Prostate gland (tissue), 2 donors: ENCODE measurements around the gene EYA4.

Experiments
- POLR2A ChIP-seq: fragments of 450-650 bp; IDR thresholded peaks from one replicate; pipeline ENCODE4 v1.6.1; 2016; ENCODE audit warnings: antibody characterized with exemption, mild to moderate bottlenecking
- POLR2AphosphoS5 ChIP-seq: sonication (generic); formaldehyde crosslinking; IDR thresholded peaks from one replicate; pipeline ENCODE4 v1.6.1; 2017; ENCODE audit warnings: antibody characterized with exemption
- TF ChIP-seq, protein P1 (sequence below), 4 experiments: fragments of 200-600 bp in 2 of 4; fragments of 450-650 bp in 2 of 4; sonication (generic) in 2 of 4; IDR thresholded peaks; 1 replicate in 3 of 4; 2 replicates in 1 of 4; pipeline ENCODE4 v1.5.1; 2016 to 2019; ENCODE audit warnings: antibody characterized with exemption in 4 of 4, mild to moderate bottlenecking in 2 of 4, moderate library complexity in 2 of 4

DNA sequence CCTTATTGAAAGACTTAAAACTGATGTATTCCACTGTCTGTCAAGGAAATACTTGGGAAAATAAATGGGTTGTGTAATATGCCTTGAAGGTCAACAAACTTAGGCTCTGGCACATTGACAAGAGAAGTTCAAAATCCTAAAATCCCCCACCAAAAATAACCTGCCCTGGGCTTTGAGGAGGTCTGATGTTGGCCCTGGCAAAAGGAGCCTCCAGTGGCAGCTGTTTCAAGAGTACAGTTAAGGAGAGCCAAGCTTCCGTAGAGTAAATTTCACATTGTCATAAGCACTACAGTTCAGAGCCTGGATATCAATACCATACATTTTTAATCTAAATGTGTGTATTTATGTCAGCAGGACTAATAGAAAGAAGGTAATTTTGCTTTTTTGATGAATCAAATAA is 282.7 kb downstream of the EYA4 start:
- TF ChIP-seq, protein P1, sequence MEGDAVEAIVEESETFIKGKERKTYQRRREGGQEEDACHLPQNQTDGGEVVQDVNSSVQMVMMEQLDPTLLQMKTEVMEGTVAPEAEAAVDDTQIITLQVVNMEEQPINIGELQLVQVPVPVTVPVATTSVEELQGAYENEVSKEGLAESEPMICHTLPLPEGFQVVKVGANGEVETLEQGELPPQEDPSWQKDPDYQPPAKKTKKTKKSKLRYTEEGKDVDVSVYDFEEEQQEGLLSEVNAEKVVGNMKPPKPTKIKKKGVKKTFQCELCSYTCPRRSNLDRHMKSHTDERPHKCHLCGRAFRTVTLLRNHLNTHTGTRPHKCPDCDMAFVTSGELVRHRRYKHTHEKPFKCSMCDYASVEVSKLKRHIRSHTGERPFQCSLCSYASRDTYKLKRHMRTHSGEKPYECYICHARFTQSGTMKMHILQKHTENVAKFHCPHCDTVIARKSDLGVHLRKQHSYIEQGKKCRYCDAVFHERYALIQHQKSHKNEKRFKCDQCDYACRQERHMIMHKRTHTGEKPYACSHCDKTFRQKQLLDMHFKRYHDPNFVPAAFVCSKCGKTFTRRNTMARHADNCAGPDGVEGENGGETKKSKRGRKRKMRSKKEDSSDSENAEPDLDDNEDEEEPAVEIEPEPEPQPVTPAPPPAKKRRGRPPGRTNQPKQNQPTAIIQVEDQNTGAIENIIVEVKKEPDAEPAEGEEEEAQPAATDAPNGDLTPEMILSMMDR (IDR thresholded peaks at IDR 0.05), result no peak
- TF ChIP-seq POLR2AphosphoS5 (no peak), POLR2A (no peak)
